PFSK-1 (cell line): ENCODE results near the gene NDUFS3.

Experiments
- FOXP2 ChIP-seq: optimal IDR thresholded peaks from 2 replicates; pipeline ENCODE3; 2011; ENCODE audit warnings: borderline replicate concordance, control low read depth, inconsistent platforms; ENCODE audit not compliant: insufficient read depth; ENCODE audit errors: extremely low read length, extremely low read depth
- POLR2AphosphoS5 ChIP-seq: IDR thresholded peaks from 2 replicates; pipeline ENCODE4 v1.6.1; 2012; ENCODE audit warnings: low read depth, mild to moderate bottlenecking, control low read depth, low read length, moderate library complexity
- SIN3A ChIP-seq: IDR thresholded peaks from 2 replicates; pipeline ENCODE4 v1.6.1; 2012; ENCODE audit warnings: mild to moderate bottlenecking, low read length, moderate library complexity, borderline replicate concordance; ENCODE audit not compliant: insufficient read depth
- TAF1 ChIP-seq: IDR thresholded peaks from 2 replicates; pipeline ENCODE4 v1.6.1; 2012; ENCODE audit warnings: low read length, control low read depth, borderline replicate concordance; ENCODE audit not compliant: insufficient read depth
- TF ChIP-seq, protein P1 (sequence below), 2 experiments: IDR thresholded peaks; 2 replicates each; pipeline versions ENCODE4 v1.6.1 to v1.8.0; 2011 to 2012; ENCODE audit warnings: low read depth in 2 of 2, low read length in 2 of 2, control low read depth in 1 of 2, inconsistent platforms in 1 of 2, mild to moderate bottlenecking in 1 of 2, moderate library complexity in 1 of 2; ENCODE audit not compliant: insufficient read depth in 1 of 2

Gene NDUFS3

GRCh38 chr11:47573321-47573720 is 5.6 kb upstream of the NDUFS3 start:
- no peak for TF ChIP-seq FOXP2
- TF ChIP-seq, protein P1, sequence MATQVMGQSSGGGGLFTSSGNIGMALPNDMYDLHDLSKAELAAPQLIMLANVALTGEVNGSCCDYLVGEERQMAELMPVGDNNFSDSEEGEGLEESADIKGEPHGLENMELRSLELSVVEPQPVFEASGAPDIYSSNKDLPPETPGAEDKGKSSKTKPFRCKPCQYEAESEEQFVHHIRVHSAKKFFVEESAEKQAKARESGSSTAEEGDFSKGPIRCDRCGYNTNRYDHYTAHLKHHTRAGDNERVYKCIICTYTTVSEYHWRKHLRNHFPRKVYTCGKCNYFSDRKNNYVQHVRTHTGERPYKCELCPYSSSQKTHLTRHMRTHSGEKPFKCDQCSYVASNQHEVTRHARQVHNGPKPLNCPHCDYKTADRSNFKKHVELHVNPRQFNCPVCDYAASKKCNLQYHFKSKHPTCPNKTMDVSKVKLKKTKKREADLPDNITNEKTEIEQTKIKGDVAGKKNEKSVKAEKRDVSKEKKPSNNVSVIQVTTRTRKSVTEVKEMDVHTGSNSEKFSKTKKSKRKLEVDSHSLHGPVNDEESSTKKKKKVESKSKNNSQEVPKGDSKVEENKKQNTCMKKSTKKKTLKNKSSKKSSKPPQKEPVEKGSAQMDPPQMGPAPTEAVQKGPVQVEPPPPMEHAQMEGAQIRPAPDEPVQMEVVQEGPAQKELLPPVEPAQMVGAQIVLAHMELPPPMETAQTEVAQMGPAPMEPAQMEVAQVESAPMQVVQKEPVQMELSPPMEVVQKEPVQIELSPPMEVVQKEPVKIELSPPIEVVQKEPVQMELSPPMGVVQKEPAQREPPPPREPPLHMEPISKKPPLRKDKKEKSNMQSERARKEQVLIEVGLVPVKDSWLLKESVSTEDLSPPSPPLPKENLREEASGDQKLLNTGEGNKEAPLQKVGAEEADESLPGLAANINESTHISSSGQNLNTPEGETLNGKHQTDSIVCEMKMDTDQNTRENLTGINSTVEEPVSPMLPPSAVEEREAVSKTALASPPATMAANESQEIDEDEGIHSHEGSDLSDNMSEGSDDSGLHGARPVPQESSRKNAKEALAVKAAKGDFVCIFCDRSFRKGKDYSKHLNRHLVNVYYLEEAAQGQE (IDR thresholded peaks at IDR 0.05; ENCODE audit: insufficient read depth in 1 of 2, low read depth in 2 of 2, low read length in 2 of 2) = no peak
- no peak for TF ChIP-seq SIN3A
- TF ChIP-seq POLR2AphosphoS5 = no peak
- no peak for TF ChIP-seq TAF1

DNA sequence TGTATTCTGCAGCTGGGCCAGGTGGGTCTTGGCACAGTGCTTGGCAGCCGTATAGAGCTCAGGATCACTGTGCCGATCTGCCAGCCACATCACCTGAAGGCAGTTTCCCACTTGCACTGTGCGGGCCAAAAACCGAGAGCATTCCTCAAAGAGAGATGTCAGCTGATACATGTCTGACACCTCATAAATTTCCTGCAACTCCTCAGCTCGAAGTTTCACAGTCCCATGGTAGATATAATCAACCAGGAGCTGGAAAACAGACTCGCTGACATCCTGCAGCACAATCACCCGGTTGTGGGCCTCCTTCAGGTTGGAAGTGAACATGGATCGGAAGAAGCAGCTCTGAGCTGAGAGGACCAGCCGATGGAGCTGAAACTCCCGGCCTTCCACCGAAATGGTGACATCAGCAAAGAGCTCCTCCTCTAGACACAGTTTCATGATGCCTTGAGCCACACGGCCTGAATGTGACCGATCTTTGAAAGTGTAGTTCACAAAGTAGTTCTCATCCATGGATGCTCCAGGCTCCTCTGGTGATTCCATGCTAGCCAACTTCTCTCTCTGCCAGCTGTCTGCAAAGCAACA is 1.3 kb upstream of the NDUFS3 start:
- TF ChIP-seq POLR2AphosphoS5 (no peak), SIN3A (no peak), FOXP2 (no peak), TAF1 (no peak)
- TF ChIP-seq, protein P1 (IDR thresholded peaks at IDR 0.05; ENCODE audit: insufficient read depth in 1 of 2, low read depth in 2 of 2, low read length in 2 of 2) = no peak

DNA sequence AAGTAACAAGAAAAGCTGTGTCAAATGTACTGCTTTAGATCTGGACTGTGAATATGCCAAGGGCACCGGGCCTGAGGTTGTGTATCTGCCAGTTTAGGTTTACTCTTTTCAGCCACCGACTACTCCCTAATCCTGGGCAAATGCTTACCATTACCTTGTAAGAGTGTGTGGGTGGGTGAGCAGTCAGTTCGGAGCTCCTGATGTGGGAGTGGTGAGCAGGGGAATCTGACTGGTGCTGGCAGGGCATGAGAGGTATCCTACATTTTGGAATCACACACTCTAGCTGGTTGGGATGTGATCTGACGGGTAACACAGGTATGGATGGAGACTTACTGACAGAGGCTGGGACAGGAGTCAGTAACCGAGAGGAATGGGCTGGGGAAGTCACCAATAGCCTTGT is 5.0 kb downstream of the NDUFS3 start:
- TF ChIP-seq FOXP2 (no peak), TAF1 (no peak), POLR2AphosphoS5 (no peak), SIN3A (no peak)
- TF ChIP-seq, protein P1 (IDR thresholded peaks at IDR 0.05; ENCODE audit: insufficient read depth in 1 of 2, low read depth in 2 of 2, low read length in 2 of 2) = no peak

- TF ChIP-seq, protein P1 (IDR thresholded peaks at IDR 0.05; ENCODE audit: insufficient read depth in 1 of 2, low read depth in 2 of 2, low read length in 2 of 2) = no peak
- no peak for TF ChIP-seq TAF1
- TF ChIP-seq POLR2AphosphoS5 = no peak
- no peak for TF ChIP-seq SIN3A
- TF ChIP-seq FOXP2 = no peak
Observed at GRCh38 chr11:47586098-47586855, 7.4 kb downstream of the NDUFS3 start, which contains the start of gene FAM180B. TSS of gene FAM180B (plus strand) at chr11:47586678. CDS start at chr11:47586769, 91 bp downstream.
